NK-92 (cell line): ENCODE data around the gene PRSS8.
"Not testable (repeated sequence)": the region's sequence is repeated elsewhere in the genome, so short reads cannot be mapped to it uniquely, and the experiment has no call there.

Experiments
- DNase-seq: peaks from one replicate; lab custom pipeline; 2025; ENCODE audit not compliant: unreplicated experiment; lab: John Stamatoyannopoulos, UW

The PRSS8 gene

DNA sequence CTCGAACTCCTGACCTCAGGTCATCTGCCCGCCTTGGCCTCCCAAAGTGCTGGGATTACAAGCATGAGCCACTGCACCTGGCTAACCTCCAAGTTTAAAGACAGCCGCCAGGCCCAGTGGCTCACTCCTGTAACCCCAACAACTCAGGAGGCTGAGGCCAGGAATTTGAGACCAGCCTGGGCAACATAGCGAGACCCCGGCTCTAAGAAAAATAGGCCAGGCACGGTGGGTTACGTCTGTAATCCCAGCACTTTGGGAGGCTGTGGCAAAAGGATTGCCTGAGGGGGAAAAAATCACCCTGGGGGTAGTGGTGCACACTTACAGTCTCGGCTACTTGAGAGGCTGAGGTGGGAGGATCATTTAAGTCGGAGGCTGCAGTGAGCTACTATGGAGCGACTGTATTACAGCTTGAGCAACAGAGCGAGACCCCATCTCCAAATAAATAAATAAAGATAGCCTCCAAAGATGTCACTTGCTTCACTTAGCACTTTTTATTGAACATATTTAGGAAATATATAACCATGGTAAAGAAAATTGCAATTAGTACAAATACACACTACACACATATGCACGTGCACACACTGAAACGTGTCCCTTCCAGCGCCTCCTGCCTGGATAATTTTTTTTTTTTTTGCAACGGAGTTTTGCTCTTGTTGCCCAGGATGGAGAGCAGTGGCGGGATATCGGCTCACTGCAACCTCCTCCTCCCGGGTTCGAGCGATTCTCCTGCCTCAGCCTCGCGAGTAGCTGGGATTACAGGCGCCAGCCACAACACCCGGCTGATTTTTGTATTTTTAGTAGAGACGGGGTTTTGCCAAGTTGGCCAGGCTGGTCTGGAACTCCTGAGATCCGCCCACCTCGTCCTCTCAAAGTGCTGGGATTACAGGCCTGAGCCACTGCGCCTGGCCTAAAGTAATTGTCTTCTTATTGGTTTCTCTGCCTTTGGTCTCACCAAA is 28.7 kb downstream of the PRSS8 start:
- no peak for DNase-seq

DNA sequence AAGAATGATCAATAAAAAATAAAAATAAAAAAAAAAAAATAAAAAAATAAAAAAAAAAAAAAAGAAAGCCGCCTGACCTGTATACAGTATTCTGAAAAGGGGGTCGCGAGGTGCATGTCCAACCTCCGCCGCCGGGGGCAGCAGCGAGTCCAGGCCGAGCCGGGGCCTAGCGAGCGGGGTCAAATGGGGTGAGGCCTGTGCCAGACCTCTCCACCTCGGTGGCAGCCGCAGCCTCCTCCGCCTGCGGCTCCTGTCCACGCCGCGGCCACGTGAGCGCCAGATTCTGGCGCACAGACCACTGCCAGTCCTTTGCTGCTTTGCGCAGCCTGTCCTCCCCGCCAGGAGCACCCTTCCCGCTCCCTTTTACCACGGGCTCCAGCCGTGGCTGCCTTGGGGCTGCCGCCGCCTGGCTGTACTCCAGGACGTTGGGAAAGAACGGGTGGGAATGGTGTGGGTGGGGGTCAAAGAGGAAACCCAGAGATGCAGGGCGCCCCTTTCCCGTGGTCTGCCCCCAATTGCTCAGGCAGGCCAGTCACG is 29.8 kb downstream of the PRSS8 start:
- DNase-seq = no peak

DNA sequence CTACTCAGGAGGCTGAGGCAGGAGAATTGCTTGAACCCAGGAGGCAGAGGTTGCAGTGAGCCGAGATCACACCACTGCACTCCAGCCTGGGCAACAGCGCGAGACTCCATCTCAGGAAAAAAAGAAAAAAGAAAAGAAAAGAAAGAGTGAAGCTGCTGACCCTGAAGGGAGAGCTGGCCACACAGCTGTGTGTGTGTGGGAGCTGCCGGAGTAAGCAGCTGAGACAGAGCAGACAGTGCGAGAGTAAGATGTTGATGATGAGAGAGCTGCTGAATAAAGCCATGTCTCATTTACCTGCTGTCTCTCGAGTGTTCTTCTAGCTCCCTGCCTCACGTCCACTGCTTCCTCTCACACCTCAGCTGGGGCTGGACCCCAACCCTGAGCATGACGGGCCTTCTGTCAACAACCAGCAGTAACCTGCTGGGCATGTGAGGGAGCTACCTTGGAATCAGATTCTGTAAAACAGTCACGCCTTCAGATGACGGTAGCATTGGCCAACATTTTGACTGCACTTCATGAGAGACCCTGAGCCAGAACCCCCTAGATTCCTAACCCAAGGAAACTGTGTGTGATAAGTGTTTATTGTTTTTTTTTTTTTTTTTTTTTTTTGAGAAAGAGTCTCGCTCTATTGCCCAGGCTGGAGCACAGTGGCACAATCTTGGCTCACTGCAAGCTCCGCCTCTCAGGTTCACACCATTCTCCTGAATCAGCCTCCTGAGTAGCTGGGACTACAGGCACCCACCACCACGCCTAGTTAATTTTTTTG is 34.5 kb downstream of the PRSS8 start:
- DNase-seq = not testable (repeated sequence)

DNA sequence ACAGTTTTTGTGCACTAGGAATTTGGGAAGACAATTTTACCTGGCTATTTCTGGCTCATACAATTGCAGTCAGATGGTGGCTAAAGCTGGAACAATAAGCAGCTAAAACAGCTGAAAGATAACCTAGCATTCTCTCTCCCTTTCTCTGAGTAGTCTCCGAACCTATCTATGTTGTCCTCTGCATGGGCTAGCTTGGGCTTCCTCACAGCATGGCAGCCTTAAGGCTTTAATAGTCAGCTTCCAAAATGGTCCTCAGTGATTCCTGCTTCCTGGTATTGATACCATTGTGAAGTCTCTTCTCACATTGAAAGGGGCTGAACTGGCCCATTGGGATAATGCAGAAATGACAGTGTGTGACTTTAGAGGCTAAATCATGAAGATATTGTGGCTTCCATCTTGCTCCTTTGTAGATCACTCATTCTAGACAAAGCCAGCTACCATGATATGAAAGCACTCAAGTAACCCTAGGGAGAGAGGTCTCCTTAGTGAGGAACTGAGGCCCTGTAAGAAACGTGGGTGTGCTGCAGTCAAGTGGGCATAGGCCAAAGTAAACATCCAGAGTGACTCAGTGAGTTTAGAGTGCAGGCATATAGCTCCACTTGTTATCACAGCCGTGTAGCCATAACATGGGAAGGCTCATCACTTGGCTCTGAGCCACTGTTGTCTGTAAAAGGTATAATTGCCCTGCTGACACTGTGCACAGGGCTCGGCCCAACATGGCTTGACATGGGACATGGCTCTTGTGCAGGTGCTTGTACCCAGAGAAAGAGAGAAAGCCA is 35.5 kb downstream of the PRSS8 start:
- DNase-seq = no peak

DNA sequence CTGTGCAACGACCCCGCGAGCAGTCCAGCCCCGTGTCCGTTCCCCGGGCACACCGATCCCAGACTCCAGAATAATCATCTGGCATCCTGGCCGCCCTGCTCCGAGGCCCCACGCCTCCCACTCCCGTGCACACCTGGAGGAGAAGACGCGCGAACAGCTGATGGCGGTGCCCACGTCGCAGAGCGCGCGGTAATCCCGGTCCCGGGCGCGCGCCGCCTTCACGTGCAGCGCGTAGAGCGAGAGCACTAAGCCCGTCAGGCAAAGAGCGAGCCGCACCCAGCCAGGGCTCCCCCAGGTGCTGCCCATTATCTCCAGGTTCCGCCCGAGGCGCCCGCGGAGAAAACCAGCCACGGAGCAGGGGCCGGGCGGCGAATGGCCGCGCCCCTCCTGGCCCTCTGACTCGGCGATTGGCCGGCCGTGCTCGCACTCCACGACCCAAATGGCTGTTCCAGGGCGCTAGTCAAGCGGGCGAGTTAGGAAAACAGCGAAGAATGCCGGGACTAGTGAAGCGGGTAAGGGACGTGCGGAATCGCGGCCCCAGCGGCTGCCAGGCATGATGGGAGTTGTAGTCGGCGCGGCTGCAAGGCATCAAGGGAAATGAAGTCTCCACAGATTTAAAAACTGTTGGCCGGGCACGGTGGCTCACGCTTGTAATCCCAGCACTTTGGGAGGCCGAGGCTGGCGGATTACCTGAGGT is 41.0 kb downstream of the PRSS8 start, which contains the start of gene VKORC1:
TSS of gene VKORC1 (minus strand) at position 374 of the 697 bp plus-strand sequence. CDS start at position 306, 68 bp downstream.
- no peak for DNase-seq

DNA sequence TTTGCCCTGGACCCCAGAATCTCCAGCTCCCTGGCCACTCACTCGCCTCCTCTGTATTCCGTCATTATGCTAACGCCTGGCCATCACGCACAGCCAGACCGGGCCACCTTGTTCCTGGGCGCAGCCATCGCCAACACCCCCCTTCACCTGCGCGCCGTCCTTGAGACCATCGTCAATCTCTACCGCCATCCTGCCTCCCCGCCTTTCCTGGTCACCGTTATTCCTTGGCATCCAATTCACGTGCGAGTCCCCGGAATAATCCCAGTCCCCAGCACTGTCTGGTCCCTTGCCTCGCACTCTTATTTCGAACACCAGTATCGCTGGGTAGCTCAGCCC is 41.5 kb downstream of the PRSS8 start:
- DNase-seq = no peak

DNA sequence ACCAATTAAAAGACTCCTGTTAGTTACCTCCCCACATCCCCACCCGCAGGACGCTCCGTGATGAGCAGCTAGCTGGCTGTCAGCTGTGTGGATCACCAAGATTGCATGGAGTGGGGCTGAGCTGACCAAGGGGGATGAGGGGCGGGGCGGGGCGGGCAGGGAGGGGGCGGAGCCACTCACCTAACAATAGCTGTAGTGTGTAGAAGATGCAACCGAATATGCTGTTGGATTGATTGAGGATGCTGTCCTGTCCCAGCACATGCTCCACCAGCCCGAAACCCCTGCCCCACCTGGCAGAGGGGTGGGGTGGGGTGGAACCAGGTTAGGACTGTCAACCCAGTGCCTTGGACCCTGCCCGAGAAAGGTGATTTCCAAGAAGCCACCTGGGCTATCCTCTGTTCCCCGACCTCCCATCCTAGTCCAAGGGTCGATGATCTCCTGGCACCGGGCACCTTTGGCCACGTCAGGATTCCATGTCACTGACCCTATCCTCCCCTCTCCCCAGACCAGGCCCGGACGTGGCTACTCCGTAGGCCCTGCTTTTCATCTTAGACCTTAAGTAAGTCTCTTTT is 42.3 kb downstream of the PRSS8 start:
- DNase-seq = no peak

DNA sequence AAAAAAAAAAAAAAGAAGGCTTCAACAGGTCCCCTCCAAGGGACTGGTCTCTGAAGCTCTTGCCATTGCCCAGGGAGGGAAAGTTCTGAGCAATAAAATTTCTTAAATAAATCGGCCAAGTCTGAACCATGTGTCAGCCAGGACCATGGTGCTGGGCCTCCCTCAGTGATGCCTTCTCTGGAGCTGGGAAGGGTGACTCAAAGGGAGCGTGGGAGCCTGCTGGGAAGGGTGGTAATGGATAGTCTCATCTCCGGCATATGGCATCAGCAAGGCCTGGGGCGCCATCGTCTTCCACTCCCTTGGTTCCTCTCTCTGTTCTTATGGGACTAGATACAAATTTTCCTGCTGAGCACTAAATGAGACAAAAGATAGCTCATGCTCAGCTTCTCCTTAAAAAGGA is 43.2 kb downstream of the PRSS8 start:
- no peak for DNase-seq

DNA sequence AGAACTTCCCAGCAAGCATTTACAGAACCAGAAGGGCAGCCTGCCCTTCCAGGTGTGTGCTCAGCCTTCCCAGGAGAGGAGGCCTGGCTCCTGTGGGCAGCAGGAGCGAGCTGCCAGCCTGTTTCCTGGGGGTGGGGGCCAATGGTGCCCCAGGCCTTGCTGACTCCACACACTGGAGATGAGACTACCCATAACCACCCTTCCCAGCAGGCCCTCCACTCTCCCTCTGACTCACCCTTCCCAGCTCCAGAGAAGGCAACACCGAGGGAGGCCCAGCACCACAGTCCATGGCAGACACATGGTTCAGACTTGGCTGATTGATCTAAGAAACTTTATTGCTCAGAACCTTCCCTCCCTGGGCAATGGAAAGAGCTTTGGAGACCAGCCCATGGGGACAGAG is 45.0 kb downstream of the PRSS8 start:
- no peak for DNase-seq

DNA sequence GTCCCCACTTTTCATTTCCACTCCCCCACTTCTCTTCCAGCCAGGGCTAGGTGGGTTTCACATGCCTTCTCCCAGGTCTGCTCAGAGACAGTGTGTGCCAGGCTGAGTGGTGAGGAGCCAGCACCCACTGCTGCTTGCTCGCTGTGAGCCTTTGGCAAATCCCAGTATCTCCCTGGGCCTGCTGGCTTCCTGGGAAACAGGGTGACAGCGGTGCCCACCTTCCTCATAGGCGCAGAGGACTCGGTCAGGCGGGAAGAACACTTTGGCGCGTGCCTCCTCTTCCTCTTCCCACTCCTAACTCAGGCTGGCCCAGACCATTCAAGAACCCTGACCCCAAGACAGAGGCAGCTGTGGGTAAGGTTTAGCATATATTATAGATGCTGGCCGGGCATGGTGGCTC is 46.3 kb downstream of the PRSS8 start:
- DNase-seq = no peak

DNA sequence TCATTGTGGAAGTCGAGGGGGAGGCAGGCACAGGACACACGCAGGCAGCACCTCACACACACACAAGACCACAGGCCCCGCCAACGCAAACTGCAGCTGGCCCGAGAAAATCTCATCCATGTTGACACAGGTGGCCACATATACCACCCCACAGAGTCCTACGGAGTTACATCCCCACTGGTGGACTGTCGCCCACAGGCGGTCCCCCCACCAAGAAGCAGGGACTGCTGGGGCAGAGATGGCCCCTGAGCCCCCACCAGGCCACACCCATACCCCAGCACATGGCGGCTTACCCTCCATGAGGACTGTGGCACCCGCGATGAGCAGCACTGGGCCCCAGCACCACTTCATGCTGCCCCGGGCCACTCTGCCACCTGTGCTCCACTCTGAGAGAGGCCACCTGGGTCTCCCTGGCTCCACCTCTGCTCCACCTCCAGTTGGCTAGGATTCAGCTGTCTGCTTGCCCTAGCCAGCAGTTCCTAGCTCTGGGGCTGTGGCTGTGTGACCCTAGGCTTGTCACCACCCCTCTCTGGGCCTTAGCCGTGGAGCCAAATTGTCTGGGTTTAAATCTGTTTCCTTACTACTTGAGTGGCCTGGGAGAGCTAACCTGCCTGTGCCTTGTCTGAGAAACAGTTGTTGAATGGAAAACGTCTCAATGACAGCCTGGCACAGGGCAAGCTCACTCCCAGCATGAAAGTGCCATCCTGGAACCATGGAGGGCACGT is 46.9 kb downstream of the PRSS8 start, which contains the start of gene PRSS53:
TSS of gene PRSS53 (minus strand) at position 485 of the 725 bp plus-strand sequence. CDS start at position 351, 134 bp downstream.
- DNase-seq = no peak

DNA sequence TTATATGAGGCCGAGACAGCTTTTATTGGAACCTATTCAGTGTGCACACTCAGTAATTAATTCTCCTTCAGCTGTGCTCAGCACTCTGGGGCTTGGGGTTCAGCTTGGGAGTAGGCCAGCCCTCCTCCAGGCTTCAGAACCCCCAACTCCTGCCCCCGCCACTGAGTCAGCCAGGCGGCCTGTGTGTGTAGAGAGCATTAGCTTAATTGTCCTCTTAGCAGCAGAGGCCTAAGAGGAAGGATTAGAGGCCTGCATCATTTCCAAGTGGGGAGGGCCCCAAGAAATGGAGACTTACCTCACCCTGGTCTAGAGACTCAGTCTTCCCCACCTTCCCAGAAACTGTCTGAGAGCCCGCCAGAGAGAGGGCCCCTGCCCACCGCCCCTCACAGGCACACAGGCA is 47.6 kb downstream of the PRSS8 start:
- DNase-seq = no peak

DNA sequence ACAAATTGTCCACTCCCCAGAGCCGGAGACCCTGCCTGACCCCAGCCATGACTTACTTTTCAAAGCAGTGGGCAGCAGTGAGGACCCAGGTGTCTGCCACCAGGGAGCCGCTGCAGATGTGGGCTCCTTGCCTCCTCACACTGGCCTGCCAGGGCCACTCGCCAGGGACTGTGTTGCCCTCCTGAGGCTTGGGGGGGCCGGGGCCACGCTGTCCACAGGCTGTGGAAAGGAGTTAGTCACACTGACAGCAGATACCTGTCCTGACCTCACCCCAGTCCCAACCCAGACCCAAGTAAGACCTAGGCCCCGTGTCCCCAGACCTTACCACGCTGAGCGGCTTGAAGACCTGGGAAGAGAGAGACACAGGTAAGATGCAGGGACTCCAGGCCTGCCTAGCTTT is 48.0 kb downstream of the PRSS8 start:
- DNase-seq = no peak

DNA sequence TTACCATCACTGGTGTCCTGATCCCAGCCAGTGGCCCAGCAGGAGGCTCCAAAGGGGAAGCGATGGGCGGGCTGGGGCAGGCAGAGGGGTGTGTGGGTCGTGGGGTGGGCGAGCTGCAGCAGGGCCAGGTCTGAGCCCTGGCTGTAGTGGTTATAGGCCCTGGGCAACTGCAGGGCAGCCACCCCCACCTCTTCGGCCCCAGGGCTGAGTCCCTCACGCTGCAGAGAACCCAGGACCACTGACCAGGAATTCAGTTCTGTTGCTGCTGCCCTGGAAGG is 49.0 kb downstream of the PRSS8 start:
- no peak for DNase-seq

DNA sequence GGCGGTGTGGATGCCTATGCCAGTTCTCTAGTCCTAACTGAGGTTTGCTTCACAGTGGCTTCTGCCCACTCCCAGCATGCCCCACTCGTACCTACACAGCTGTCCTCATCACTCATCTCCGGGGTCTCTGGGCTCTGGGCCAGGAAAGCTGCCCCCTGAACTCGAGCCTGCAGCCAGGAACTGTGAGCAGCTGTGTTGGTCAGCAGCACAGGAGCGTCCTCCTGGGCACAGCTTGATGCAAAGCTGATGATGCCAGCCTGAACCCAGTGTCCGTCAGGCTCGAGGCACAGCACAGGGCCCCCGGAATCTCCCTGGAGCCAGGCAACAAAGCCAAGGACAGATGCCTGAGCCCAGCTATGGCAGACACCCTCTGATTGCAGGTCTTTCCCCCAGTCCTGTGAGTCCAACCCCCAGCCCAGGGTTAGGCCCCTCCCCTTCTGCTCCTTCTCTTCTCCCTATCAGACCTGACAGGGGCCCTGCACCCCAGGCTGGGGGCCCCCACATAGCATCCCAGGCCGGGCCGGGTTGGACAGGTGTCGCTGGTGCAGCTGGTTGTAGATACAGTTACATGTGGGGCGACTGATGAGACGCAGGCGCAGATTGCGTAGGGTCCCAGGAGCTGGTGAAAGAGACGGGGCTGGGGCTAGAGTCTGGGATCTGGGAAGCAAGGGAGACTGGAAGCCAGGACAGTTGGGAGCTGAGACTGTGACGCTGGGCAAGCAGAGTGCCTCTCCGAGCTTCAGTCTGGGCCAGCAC is 49.5 kb downstream of the PRSS8 start:
- no peak for DNase-seq

DNA sequence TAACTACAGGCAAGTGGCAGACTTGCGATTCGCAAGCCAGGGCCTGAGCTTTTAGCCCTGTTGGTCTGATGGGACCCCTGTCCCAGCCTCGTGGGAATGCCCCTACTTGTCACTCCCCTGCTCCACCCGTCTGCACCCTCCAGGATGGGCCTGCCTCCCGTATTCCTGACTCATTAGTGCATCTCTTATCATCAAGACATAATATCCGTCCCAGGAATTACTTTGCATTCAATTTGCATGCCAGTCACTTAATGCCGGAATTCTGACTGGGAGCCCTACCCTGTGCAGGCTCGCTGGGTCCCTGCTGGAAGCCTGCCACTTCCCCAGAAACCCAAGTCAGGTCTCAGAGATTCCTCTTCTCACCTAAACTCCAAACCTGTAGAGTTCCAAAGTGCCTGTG is 50.1 kb downstream of the PRSS8 start:
- DNase-seq = no peak

DNA sequence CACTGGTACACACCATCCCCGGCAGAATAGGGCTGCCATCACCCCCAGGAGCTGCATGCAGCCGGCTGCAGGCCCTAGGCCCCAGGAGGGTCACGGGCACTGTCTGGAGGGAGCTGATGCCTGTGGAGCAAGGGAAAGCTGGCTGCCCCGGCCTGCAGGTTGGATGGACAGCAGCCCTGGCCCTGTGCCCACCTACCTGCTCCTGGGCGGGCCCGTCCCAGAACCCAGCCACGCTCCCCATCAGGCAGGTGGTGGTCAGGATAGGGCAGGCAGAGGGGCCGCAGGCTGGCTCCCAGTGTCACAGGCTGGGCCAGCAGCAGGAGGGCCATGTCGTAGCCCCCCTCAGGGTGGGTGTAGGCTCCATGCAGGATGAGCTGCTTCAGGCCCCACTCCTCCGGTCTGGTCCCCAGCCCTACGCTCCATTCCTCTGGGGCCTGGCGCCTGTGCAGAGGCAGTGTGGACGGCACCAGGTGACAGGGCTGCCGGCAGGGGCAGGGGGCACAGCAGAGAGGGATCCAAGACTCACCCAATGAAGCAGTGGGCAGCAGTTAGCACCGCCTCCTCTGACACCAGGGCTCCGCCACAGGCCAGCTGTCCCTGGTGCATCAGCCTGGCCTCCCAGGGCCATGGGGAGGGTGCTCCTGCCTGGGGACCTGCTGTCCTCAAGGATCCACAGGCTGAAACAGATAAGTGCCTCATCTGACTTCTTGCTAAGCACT is 50.8 kb downstream of the PRSS8 start:
- DNase-seq = no peak

DNA sequence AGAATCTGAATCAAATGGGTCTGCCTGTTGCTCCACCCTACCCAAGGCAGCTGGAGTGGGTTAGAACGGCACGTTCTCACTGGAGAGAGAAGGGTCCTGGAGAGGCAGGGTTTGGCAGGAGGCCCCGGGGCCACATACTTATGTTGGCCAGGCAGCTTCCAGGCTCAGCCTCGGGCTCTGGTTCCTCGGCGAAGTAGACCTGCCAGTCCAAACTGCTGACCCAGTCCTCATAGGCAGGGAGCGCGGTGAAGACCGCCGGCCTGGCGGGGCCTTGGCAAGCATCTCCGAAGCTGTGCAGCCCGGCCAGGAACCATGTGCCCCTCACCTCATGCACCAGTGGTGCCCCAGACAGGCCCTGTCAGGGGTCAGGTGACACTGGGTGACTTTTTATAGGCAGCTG is 51.5 kb downstream of the PRSS8 start:
- DNase-seq = no peak
